DOHH2 (cell line): Measurements from ENCODE around the gene MCC.

ENCODE experiments used
- H3F3A ChIP-seq: fragments of 200-600 bp; sonication (generic), shearing (Covaris generic); 2 replicates; pipeline ENCODE4 v1.6.0; 2016; ENCODE audit warnings: antibody characterized with exemption, mild to moderate bottlenecking; ENCODE audit not compliant: control insufficient read depth, insufficient read depth
- H3K27ac ChIP-seq: fragments of 200-600 bp; sonication (generic); 2 replicates; pipeline ENCODE4 v1.5.1; 2014; ENCODE audit warnings: low read depth, mild to moderate bottlenecking, low read length, moderate library complexity
- H3K27me3 ChIP-seq: fragments of 200-600 bp; sonication (generic); 2 replicates; pipeline ENCODE4 v1.6.1; 2014; ENCODE audit warnings: mild to moderate bottlenecking, low read length, mixed read lengths; ENCODE audit not compliant: control insufficient read depth
- H3K36me3 ChIP-seq: fragments of 200-600 bp; sonication (generic); 2 replicates; pipeline ENCODE4 v1.6.1; 2014; ENCODE audit warnings: mild to moderate bottlenecking, low read length, moderate library complexity, mixed read lengths; ENCODE audit not compliant: control insufficient read depth
- H3K4me1 ChIP-seq: fragments of 200-600 bp; sonication (generic); 2 replicates; pipeline ENCODE4 v1.6.1; 2014; ENCODE audit warnings: mild to moderate bottlenecking, low read length, mixed read lengths; ENCODE audit not compliant: control insufficient read depth
- H3K4me2 ChIP-seq: fragments of 200-600 bp; sonication (generic); 2 replicates; pipeline ENCODE4 v1.6.0; 2014; ENCODE audit warnings: mild to moderate bottlenecking, low read length, moderate library complexity
- H3K4me3 ChIP-seq: fragments of 200-600 bp; sonication (generic); 2 replicates; pipeline ENCODE4 v1.5.1; 2014; ENCODE audit warnings: mild to moderate bottlenecking, low read length, mixed read lengths
- H3K79me2 ChIP-seq: fragments of 200-600 bp; sonication (generic); 2 replicates; pipeline ENCODE4 v1.6.1; 2014; ENCODE audit warnings: mild to moderate bottlenecking, low read length, mixed read lengths; ENCODE audit not compliant: control insufficient read depth
- H3K9me2 ChIP-seq: fragments of 200-600 bp; sonication (generic); replicated peaks from 2 replicates; pipeline ENCODE4 v1.6.1; 2014; ENCODE audit warnings: mild to moderate bottlenecking, low read length, mixed read lengths; ENCODE audit not compliant: control insufficient read depth
- H3K9me3 ChIP-seq: fragments of 200-600 bp; sonication (generic); 2 replicates; pipeline ENCODE4 v1.6.1; 2014; ENCODE audit warnings: antibody characterized with exemption, low read length, mixed read lengths; ENCODE audit not compliant: control insufficient read depth, insufficient read depth
- H4K20me1 ChIP-seq: fragments of 200-600 bp; sonication (generic); 2 replicates; pipeline ENCODE4 v1.6.0; 2014; ENCODE audit warnings: low read depth, mild to moderate bottlenecking, antibody characterized with exemption, low read length, moderate library complexity; ENCODE audit not compliant: control insufficient read depth, insufficient read depth
- CTCF ChIP-seq: fragments of 200-600 bp; sonication (generic); IDR thresholded peaks from one replicate; pipeline ENCODE4 v1.5.1; 2014; ENCODE audit warnings: antibody characterized with exemption, mild to moderate bottlenecking, low read depth, low read length; ENCODE audit not compliant: poor library complexity, severe bottlenecking
- EZH2phosphoT487 ChIP-seq: fragments of 200-600 bp; sonication (generic); IDR thresholded peaks from 2 replicates; pipeline ENCODE4 v1.6.1; 2017; ENCODE audit warnings: borderline replicate concordance, mild to moderate bottlenecking, antibody characterized with exemption, low read length, moderate library complexity, mixed read lengths

The MCC gene

GRCh38 chr5:113151641-113152379 lies 336.4 kb downstream of the MCC start:
- Histone ChIP-seq H3K36me3 (no peaks in the 10 kb centered on the region), H3K4me3 (no peak overlapping the region), H3K4me1 (no peaks in the 10 kb centered on the region), H3K27me3 (0 out of 2 replicates have a peak, but pooled peaks cover 3% of the 10 kb centered on the region), H3K79me2 (no peaks in the 10 kb centered on the region), H3F3A (no peaks in the 10 kb centered on the region), H4K20me1 (no peaks in the 10 kb centered on the region), H3K9me3 (no peaks in the 10 kb centered on the region), H3K4me2 (no peak overlapping the region), H3K9me2 (no peaks in the 10 kb centered on the region), H3K27ac (no peak overlapping the region)
- TF ChIP-seq EZH2phosphoT487 (no peak), CTCF (no peak)

GRCh38 chr5:113150821-113151220 lies 337.4 kb downstream of the MCC start:
- no peak overlapping the region for H3K4me2 ChIP-seq
- H3K36me3 ChIP-seq, result no peaks in the 10 kb centered on the region
- no peaks in the 10 kb centered on the region for H3F3A ChIP-seq
- H3K27me3 ChIP-seq, result 0 out of 2 replicates have a peak, but pooled peaks cover 3% of the 10 kb centered on the region
- no peaks in the 10 kb centered on the region for H3K4me1 ChIP-seq
- H4K20me1 ChIP-seq, result no peaks in the 10 kb centered on the region
- H3K4me3 ChIP-seq, result no peak overlapping the region
- H3K9me2 ChIP-seq, result no peaks in the 10 kb centered on the region
- no peak overlapping the region for H3K27ac ChIP-seq
- H3K79me2 ChIP-seq, result no peaks in the 10 kb centered on the region
- no peak for TF ChIP-seq CTCF
- TF ChIP-seq EZH2phosphoT487, result no peak
- no peaks in the 10 kb centered on the region for H3K9me3 ChIP-seq

- Histone ChIP-seq H3K4me2 (no peak overlapping the region), H3K9me3 (no peaks in the 10 kb centered on the region), H3K9me2 (no peaks in the 10 kb centered on the region), H3K27ac (no peak overlapping the region), H3K79me2 (no peaks in the 10 kb centered on the region), H3K27me3 (0 out of 2 replicates have a peak, but pooled peaks cover 3% of the 10 kb centered on the region), H3K4me3 (no peak overlapping the region), H3K36me3 (no peaks in the 10 kb centered on the region), H4K20me1 (no peaks in the 10 kb centered on the region), H3K4me1 (no peaks in the 10 kb centered on the region), H3F3A (no peaks in the 10 kb centered on the region)
- no peak for TF ChIP-seq CTCF
- no peak for TF ChIP-seq EZH2phosphoT487
Measured at GRCh38 chr5:113150221-113150620, 338.0 kb downstream of the MCC start.
